SH-SY5Y (cell line): ENCODE data around the gene PDRG1.

Source experiments
- GATA2 ChIP-seq: IDR thresholded peaks from 2 replicates; pipeline ENCODE4 v1.6.1; 2011; ENCODE audit warnings: mild to moderate bottlenecking, low read depth, low read length
- GATA3 ChIP-seq: IDR thresholded peaks from 2 replicates; pipeline ENCODE4 v1.6.1; 2011; ENCODE audit warnings: low read depth, mild to moderate bottlenecking, low read length, moderate library complexity

- no peak for TF ChIP-seq GATA3
- no peak for TF ChIP-seq GATA2
Measured at GRCh38 chr20:31903627-31904386, 48.0 kb downstream of the PDRG1 start.
